Skin of body (tissue), 2 donors: ENCODE results near the gene AGR3. TPM values are rescaled to one million over a fixed set of nuclear protein-coding genes. Genes with fewer than 3 reads are reported as not detected.
A peak's percentile ranks its signal among the peaks of the same experiment; 100 is the strongest.
"Not testable (repeated sequence)": the region's sequence is repeated elsewhere in the genome, so short reads cannot be mapped to it uniquely, and the experiment has no call there.

Source experiments
- DNase-seq: peaks from one replicate; lab custom pipeline; 2025; lab: John Stamatoyannopoulos, UW
- total RNA-seq: library from RNA; depleted of rRNA; stranded (reverse); fragments of >200 nt; gene quantifications from one replicate; pipeline ENCODE4 v1.2.3, GENCODE V29; 2014

The AGR3 gene
- total RNA-seq, 1 donor from 2014 or later: not detected

DNA sequence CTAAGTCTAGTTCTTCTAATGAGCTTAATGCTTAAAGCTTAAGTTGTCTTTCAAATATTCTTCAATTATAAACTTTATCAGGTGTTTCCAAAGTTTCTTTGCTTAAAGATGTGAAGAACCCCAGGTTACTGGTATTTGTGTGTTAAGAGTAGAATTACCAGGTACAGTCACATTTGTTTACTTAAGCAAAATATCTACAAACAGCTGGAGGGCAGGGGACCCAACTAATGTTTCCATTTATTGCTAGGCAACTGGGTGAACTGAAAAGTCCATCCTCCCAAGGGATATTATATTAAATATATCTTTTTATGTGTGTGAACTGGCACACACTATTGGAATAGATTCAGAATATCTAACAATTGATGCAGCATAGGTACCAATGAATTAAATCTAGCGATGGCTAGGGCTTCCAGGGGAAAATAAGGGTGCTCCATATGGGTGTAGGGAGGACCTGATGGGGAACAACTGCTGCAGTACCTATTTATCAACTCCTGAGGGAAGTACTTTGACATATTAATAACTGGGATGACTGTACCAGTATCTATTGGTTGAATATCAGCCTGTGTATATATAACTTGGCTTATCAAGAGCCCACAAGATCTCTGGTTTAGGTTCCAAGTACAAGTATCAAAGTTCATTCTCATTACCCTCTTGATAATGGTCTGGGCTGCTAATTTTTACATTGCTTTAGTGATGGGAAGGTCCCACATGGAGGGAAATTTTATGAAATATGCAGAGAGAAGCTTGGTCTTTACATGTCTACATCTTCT, 10.3 kb upstream of the AGR3 start:
- no peak for DNase-seq

DNA sequence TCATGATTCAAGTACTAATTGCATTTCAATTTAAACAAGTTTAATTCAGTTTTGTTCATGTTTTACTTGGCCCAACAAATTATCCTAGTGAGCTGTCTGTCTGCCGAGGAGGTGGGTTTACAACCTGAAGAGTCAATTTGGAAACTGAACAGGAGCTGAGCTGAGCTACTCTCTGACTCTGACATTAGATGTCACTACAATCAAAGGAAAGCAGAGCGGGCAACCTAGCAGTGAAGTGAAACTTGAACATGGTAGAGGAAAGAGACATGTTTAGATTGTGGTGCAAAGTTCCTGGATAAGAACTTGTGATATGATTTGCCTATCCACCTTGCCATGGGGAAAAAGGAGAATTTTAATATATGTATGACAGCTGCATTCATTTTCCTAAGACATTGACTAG, 9.6 kb upstream of the AGR3 start:
- DNase-seq: peak; percentile 20

DNA sequence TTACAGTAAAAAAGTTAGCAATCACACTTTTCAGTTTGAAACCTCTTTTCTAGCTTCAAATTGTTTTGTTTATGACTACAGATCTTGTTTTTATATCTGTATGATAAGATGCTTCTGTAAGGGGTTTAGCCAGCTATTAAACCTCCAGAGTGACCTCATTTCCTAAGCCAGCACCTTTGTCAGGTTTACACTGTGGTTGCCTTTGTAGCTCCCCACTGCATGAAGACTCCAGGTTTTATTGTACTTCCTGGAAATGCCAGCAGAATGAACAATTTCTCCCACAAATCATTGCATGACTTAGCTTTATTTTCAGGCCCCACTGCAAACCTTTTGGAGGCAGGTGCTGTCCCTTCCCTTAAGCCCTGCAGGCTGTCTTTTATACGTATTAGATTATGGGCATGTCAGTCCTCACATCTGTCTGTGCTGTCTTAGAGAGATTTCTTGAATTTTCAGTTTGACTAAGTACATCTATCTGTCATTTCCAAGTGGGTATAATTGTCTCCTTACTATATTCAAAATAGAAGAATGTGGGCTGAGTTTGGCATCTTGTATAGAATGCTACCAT, 8.2 kb upstream of the AGR3 start:
- DNase-seq: no peak

DNA sequence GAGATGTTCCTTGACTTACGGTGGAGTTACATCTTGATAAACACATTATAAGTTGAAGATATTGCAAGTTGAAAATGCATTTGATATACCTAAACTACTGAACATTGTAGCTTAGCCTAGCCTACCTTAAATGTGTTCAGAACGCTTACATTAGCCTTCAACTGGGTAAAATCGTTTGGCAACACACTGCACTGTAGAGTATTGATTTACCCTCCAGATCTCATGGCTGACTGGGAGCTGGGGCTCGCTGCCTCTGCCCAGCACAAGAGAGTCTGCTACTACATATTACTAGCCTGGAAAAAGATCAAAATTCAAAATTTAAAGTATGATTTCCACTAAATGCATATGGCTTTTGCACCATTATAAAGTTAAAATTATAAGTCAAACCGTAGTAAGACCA, 7.5 kb upstream of the AGR3 start:
- no peak for DNase-seq

DNA sequence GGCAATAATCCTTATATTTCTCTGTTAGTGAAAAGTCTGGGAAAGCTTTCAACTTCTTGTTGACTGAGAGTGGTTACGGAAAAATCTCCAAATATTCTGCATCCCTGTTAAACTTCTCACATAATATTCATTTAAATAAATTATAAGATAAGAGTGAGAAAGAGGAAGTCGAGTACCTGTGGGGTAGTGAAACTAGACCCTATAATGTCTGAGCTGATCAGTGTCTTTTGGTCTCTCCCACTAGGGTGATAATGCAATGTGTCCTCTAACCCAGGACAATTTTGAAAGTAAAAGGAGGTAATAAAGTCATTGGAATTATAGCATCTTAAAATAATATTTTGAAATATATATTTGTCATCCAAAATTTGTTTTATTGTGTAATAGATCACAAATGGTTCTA, 2.1 kb upstream of the AGR3 start:
- DNase-seq: no peak

DNA sequence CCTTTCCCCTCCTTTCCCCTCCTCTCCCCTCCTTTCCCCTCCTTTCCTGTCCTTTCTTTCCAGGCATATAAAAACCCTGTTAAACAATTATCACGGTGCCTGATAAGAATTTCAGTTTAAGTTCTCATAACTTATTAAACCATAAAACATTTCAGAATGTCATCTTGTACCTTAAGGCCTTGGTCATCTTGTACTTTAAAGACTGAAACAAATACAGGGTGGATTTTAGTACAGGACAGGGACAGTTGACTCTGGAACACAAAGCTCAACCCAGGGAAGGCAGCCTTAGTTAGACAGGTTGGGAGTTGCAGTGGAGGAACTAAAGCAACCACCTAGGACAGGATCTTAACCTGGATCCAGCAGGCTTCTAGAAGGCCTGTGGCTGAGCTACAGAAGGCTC, 1.2 kb downstream of the AGR3 start:
- DNase-seq: no peak

DNA sequence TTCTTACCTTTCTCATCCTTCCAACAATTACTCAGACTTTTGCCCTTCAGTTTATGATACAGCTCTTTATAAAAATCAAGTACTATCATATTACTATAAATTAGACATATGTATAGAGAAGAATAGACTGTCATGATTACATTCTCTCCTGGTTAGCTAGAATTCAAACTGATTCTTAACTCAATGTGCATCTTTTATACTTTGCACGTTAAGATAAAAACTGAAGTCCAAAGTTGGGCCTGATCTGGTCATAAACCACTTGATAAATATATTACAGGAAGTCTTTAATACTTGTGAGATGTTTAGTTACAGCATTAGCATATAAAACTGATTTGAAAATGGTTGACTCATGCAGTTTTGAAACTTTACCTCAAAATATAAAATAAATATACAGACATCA, 2.6 kb downstream of the AGR3 start:
- DNase-seq: no peak

DNA sequence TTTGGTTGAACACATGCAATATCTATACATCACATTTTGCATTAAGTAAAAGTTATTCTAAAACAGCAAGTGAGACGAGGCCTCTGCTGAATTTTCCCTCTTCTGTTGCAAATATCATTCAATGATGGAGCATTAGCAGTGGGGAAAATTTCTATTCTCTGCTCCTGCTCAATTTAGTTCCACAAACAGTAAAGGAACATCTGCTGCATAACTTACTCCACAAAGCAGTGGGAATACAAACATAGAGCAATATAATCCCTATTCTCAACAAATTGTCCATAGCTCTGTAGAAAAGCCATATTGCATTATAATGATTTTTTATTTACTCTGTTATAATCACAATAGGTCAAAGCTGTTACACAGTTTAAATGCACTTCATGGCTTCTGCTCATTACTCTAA, 5.9 kb downstream of the AGR3 start:
- no peak for DNase-seq

DNA sequence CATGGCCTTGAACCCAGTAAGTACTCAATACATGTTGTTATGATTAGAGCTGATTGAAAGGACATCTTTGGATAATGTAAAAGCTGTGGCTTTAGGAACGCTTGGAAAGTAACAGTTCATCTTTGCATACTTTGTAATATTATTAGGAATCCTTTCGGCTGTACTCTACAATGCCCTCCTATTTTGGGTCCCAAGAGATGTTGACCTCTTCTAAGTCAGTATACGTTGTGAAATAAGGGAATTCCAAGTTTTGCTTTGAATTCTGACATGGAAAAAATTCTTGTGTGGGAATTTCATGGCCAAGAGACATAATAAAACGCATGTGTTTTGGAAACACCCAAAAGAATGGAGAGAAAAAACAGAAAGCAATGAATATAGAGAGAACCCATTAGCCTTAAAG, 7.7 kb downstream of the AGR3 start:
- DNase-seq: peak; percentile 49

DNA sequence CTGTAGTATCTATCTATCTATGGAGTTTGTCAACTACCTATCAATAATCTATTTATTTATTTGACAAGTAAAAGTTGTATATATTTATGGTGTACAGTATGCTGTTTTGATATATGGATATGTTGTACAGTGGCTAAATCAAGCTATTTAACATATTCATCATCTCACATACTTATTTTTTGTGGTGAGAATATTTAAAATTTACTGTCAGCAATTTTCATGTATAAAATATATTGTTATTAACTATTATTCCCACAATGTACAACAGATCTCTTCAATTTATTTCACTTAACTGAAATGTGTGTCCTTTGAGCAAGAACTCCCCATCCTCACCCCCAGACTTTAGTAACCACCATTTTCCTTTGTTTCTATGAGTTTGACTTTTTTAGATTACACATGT, 14.5 kb downstream of the AGR3 start:
- no peak for DNase-seq

DNA sequence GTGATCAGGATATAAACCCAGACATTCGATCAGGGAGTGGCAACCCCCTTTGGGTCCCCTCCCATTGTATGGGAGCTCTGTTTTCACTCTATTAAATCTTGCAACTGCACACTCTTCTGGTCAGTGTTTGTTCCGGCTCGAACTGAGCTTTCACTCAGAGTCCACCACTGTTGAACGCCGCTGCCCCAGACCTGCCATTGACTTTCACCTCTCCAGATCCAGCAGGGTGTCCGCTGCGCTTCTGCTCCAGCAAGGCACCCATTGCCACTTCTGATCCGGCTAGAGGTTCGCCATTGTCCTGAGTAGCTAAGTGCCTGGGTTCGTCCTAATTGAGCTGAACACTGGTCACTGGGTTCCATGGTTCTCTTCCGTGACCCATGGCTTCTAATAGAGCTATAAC, 28.6 kb downstream of the AGR3 start:
- not testable (repeated sequence) for DNase-seq

DNA sequence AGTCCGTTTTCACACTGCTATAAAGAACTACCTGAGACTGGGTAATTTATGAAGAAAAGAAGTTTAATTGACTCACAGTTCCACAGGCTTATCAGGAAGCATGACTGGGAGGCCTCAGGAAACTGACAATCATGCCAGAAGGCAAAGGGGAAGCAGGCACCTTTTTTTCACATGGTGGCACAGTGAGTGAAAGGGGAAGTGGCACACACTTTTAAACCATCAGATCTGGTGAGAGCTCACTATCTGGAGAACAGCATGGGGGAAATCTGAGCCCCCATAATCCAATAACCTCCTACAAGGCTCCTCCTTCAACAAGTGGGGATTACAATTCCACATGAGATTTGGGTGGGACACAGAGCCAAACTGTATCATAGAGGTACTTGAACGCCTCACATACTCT, 30.0 kb downstream of the AGR3 start:
- DNase-seq: no peak

DNA sequence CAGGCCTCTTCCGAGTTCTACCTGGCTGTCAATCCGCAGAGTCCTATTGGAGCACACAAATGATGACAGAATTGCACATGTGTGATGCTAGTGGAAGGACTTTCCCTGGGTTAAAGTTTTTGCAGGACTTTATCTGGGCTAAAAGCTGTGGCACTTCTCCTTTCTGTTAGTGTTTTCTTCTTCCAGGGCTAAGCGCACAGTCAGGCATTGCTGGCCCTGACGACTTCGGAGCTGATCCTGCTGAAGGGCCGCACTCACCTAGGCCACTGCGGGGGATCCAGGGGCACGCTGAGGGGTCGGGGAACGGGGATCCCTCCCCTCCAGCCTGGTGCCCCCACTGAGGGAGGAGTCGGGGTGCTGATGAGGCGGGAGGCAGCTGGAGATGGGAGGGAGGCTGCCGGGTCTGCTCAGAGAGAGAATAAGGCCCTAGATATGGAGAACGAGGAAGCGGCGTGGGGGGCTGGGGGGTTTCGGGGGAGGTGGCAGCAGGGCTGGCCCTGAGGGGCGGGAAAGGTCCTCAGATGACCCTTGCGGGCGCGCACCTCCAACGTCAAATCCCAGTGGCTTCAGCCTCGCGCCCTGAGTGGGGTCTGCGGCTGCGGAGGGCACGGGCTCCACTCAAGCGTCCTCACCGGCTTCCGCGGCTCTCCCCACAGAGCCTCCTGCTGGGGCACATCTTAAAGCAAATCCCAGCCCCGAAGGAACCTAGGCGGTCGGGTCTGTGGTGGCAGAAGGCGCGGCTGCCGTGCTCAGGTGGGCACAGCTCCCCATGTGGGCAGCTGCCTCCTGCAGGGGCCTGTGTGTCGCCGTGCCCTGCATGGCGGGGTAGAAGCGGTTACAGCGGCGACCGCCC, 30.9 kb downstream of the AGR3 start:
- no peak for DNase-seq

DNA sequence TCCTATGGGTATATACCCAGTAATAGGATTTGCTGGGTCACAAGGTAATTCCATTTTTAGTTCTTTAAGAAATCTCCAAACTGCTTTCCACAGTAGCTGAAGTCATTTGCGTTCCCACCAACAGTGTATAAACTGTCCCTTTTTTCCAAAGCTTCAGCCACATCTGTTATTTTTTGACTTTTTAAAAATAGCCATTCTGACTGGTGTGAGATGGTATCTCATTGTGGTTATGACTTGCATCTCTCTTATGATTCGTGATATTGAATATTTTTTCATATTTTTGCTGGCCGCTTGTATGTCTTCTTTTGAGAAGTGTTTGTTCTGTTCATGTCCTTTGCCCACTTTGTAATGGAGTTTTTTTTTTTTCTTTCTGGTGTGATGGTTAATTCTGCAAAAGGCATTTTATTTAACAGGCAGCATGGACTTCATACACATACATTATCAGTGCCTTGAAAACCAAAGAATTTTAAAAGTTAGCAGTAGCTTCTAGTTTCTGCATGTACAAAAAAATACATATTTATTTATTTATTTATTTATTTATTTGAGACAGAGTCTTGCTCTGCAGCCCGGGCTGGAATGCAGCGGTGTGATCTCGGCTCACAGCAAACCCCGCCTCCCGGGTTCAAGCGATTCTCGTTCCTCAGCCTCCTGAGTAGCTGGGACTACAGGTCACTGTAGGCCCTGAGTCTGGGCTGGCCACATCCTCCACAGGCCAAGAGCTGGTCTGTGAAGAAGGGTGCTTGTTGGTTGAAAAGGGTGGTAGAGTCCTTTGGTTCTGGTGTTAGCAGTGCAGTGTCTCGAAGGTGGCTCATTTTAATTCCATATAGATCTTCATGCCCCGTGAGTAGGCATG, 32.3 kb downstream of the AGR3 start:
- no peak for DNase-seq

DNA sequence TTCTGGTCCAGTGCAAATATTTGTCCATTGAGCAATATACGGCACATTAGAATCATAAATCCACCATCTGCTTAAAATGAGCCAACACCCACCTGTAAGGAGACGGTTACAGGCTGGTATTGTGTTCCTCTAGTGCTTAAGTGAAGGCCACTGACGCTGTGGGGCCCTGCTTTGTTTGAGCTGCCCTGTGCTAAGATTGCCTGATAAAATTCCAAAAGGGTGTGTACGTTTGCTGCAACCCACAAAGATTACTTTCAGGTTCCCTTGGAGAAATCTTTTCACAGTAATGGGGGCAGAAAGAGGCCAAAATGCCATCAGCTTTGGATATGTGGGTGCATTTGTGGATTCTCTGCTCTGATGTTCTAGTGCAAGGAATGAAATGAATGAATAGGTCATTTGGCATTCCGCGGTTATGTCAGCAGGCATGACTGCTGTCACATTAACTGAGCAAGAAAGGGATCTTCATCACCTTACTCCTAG, 34.4 kb downstream of the AGR3 start:
- DNase-seq: peak; percentile 2

DNA sequence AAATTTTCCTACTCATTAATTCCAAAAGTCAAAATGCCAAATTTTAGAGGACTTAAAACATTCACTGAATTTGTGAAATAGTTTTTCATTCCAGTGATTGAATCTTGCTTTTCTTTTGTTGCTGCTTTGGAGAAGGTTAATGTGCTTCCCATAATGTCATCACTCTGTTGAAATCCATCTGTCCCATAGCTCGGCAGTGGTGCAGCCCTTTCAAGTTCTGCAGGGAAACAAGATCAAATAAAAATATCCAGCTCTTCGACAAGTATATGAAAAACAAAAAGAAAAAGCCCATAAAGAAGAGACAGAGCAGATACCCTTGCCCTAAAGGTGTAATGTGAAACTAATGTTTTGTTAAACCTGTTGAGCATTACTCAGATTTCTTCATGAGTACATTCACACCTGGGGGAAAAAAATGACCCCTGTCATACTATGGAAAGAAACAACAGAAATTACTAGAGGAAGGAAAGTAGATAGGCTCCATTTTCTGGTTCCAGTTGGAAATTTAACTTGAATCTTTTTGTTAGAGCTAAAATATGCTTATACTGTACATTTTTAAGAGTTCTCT, 35.1 kb downstream of the AGR3 start:
- DNase-seq: no peak

DNA sequence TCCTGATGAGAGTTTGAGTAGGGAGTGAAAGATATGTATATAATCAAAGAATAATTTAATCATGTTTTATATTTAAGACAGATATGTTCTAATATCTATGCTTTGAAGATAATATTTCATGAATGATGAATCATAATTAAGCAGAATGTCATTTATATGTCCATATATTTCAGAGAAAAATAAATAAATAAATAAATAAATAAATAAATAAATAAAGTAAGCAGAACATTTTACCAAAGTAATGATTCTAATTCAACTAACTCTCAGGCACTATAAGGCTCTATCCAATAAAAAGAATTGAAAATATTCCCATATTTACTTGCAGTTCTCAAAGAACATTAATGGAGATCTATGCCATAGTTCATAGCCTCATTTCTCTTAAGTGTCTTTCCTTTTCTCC, 36.0 kb downstream of the AGR3 start:
- DNase-seq: no peak

DNA sequence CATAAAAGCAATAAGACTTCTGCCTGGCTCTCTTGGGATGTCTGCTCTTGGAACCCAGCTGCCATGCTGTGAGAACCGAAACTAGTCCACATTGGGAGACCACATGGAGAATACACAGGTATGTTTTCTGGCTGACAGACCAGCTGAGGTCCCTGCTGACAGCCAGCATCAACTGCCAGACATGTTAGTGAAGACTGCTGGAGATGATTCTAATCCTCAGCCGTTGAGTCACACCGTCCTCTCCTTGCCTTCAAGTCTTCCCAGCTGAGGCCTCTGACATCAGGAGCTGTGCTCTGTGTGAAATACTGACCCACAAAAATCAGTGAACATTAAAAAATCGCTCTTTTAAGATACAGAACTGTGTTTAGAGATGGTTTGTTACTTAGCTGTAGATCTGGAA, 40.1 kb downstream of the AGR3 start:
- no peak for DNase-seq

DNA sequence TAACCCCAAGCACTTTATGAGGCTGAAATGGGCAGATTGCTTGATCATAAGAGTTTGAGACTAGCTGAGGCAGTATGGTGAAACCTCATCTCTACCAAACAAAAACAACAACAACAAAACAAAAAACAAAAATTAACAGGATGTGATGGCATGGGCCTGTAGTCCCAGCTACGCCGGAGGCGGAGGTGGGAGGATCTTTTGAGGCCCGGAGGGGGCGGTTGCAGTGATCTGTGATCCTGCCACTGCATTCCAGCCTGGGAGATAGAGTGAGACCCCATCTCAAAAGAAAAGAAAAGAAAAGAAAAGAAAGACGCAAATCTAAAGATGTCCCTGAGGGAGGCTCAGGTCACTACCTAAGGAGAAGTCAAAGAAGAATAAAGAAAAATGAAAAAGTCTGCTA, 41.7 kb downstream of the AGR3 start:
- DNase-seq: no peak

DNA sequence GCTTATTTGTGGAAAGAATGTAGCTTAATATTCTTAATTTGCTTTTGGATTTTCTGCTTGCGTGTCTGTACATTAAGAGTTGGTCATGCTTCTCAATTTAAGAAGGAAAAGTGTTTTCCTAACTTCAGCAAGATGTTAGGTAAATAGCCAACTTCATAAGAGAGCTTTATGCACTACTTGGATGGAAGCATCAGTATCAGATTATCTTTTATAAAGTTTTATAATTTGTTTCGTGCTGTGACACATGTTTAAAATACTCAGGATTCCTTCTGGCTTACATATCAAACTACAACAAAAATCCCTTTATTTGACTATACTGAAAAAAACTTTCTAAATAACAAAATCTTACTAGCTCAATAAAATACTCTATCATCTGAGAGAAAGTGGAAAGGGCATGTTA, 42.1 kb downstream of the AGR3 start:
- peak; percentile 13 for DNase-seq

DNA sequence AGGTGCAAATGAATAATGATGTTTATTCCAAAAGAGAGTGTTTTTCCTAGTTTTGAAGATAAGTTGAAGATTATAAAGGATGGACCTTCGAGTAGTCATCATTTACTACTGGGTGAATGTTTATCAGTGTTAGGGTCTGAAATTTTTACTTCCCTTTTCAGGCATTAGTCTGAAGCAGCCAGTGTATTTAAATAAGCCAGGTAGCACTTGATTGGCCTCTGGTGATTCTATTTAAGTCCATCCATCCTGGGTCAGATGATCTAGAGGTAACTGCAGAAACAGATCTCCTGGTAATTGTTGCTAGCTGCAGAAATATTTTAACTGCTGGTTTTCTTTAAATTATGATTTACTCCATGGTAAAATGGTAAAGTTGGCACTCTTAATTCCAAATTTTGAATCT, 42.9 kb downstream of the AGR3 start:
- DNase-seq: no peak
